Fibroblast of lung (primary cell): ENCODE measurements around the gene CHN1. TPM values are rescaled to one million over a fixed set of nuclear protein-coding genes. Genes with fewer than 3 reads are reported as not detected.

Experiments used
- DNase-seq, 2 donors: peaks; one replicate each; pipeline versions ENCODE4 v3.0.0 to v3.0.0-alpha.2; 2010; ENCODE audit warnings: low read depth in 2 of 2
- H2AFZ ChIP-seq: 2 replicates; pipeline ENCODE4 v1.5.1; 2012; ENCODE audit warnings: low read length, control low read depth, inconsistent platforms
- H3K27ac ChIP-seq: 2 replicates; pipeline ENCODE4 v1.5.1; 2011; ENCODE audit warnings: low read length, control low read depth; ENCODE audit not compliant: insufficient read depth
- H3K27me3 ChIP-seq: 2 replicates; pipeline ENCODE4 v1.5.1; 2011; ENCODE audit warnings: mild to moderate bottlenecking, low read length; ENCODE audit not compliant: control insufficient read depth, insufficient read depth
- H3K36me3 ChIP-seq: 2 replicates; pipeline ENCODE4 v1.5.1; 2011; ENCODE audit warnings: low read length; ENCODE audit not compliant: control insufficient read depth, insufficient read depth
- H3K4me1 ChIP-seq: 2 replicates; pipeline ENCODE4 v1.5.1; 2011; ENCODE audit warnings: low read length; ENCODE audit not compliant: control insufficient read depth, insufficient read depth; ENCODE audit errors: extremely low read depth
- H3K4me2 ChIP-seq: 2 replicates; pipeline ENCODE4 v1.5.1; 2011; ENCODE audit warnings: low read length, control low read depth; ENCODE audit not compliant: insufficient read depth; ENCODE audit errors: extremely low read depth
- H3K4me3 ChIP-seq, 4 experiments: fragments of 200-600 bp in 1 of 4; sonication (generic) in 1 of 4; replicated peaks in 1 of 4; 2 replicates each; pipeline ENCODE4 v1.5.1; 2011 to 2016; ENCODE audit warnings: low read length in 4 of 4, low read depth in 3 of 4, mild to moderate bottlenecking in 3 of 4, control low read depth in 2 of 4, inconsistent platforms in 1 of 4, mixed read lengths in 1 of 4; ENCODE audit not compliant: insufficient read depth in 1 of 4; ENCODE audit errors: control extremely low read depth in 1 of 4
- H3K79me2 ChIP-seq: 2 replicates; pipeline ENCODE4 v1.5.1; 2012; ENCODE audit warnings: mild to moderate bottlenecking, low read length, inconsistent platforms; ENCODE audit not compliant: control insufficient read depth, insufficient read depth
- H3K9ac ChIP-seq: 2 replicates; pipeline ENCODE4 v1.5.1; 2011; ENCODE audit warnings: mild to moderate bottlenecking, low read length, control low read depth; ENCODE audit not compliant: insufficient read depth
- H3K9me3 ChIP-seq: 2 replicates; pipeline ENCODE4 v1.5.1; 2012; ENCODE audit warnings: low read depth, low read length; ENCODE audit not compliant: control insufficient read depth, insufficient read depth
- H4K20me1 ChIP-seq: 2 replicates; pipeline ENCODE4 v1.5.1; 2011; ENCODE audit warnings: low read length; ENCODE audit not compliant: control insufficient read depth, insufficient read depth; ENCODE audit errors: extremely low read depth
- CTCF ChIP-seq, 2 donors: IDR thresholded peaks in 1 of 2; conservative IDR thresholded peaks in 1 of 2; 1 replicate in 1 of 2; 2 replicates in 1 of 2; pipeline ENCODE4 v1.5.1; 2011 to 2012; ENCODE audit warnings: low read length in 2 of 2, control low read depth in 1 of 2, inconsistent platforms in 1 of 2, low read depth in 1 of 2, mild to moderate bottlenecking in 1 of 2
- EZH2 ChIP-seq: IDR thresholded peaks from 2 replicates; pipeline ENCODE4 v1.5.1; 2012; ENCODE audit warnings: low read length, control low read depth, mild to moderate bottlenecking; ENCODE audit errors: missing control alignments
- polyA plus RNA-seq, 2 donors: library from polyadenylated mRNA; depleted of rRNA in 1 of 2; stranded (reverse) in 1 of 2; unstranded in 1 of 2; fragments of >200 nt; gene quantifications; 2 replicates each; pipeline ENCODE4 v1.2.1, GENCODE V29; 2011 to 2012; ENCODE audit warnings: missing spikeins in 1 of 2
- total RNA-seq: library from RNA; depleted of rRNA; stranded (reverse); fragments of >200 nt; gene quantifications from 2 replicates; pipeline ENCODE4 v1.2.1, GENCODE V29; 2014

Gene CHN1
- total and polyA plus RNA-seq, 2 donors (not counting 1 experiment from before 2014, with no cell fraction given), result 203 to 904 TPM

DNA sequence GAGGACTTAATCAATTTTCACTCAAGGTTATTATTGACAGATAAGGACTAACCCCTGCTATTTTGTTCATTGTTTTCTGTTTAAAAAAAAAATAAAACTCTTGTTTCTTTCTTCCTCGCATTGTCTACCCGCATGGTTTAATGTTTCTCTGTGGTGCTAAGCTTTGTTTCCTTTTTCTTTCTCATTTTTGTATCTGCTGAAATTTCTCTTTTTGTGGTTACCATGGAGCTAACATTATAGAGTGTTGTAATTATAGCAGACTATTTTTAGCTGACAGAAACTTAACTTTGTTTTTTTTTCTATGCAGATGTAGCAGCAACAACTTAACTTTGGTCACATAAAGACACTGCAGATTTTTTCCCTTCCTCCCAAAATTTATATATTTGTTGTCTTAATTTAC is 43.1 kb upstream of the CHN1 start:
- no peaks in the 10 kb centered on the region for H3K36me3 ChIP-seq
- TF ChIP-seq EZH2, result no peak
- TF ChIP-seq CTCF (conservative IDR thresholded peaks at IDR 0.05 in 1 of 2, IDR thresholded peaks at IDR 0.05 in 1 of 2; ENCODE audit: low read depth in 1 of 2, low read length in 2 of 2), result no peak
- no peak overlapping the region for H2AFZ ChIP-seq
- no peaks in the 10 kb centered on the region for H3K27me3 ChIP-seq
- H3K4me2 ChIP-seq, result no peak overlapping the region
- H4K20me1 ChIP-seq, result no peaks in the 10 kb centered on the region
- H3K9ac ChIP-seq, result no peak overlapping the region
- no peaks in the 10 kb centered on the region for H3K79me2 ChIP-seq
- no peaks in the 10 kb centered on the region for H3K4me1 ChIP-seq
- no peak for DNase-seq
- no peak overlapping the region for H3K27ac ChIP-seq
- H3K4me3 ChIP-seq, result no peak overlapping the region
- no peaks in the 10 kb centered on the region for H3K9me3 ChIP-seq

- no peak overlapping the region for H3K27ac ChIP-seq
- no peaks in the 10 kb centered on the region for H3K36me3 ChIP-seq
- no peak overlapping the region for H3K4me2 ChIP-seq
- no peak overlapping the region for H2AFZ ChIP-seq
- no peak for DNase-seq
- no peak overlapping the region for H3K4me3 ChIP-seq
- no peaks in the 10 kb centered on the region for H4K20me1 ChIP-seq
- no peak overlapping the region for H3K9ac ChIP-seq
- TF ChIP-seq EZH2 (no peak), CTCF (conservative IDR thresholded peaks at IDR 0.05 in 1 of 2, IDR thresholded peaks at IDR 0.05 in 1 of 2; ENCODE audit: low read depth in 1 of 2, low read length in 2 of 2) (no peak)
- H3K27me3 ChIP-seq, result no peaks in the 10 kb centered on the region
- H3K4me1 ChIP-seq, result no peaks in the 10 kb centered on the region
- no peaks in the 10 kb centered on the region for H3K79me2 ChIP-seq
- H3K9me3 ChIP-seq, result no peaks in the 10 kb centered on the region
These were observed 34.3 kb upstream of the CHN1 start for GRCh38 chr2:175039490-175039889.

- H3K27me3 ChIP-seq, result no peaks in the 10 kb centered on the region
- H3K27ac ChIP-seq, result no peak overlapping the region
- no peaks in the 10 kb centered on the region for H3K36me3 ChIP-seq
- H3K4me2 ChIP-seq, result no peak overlapping the region
- no peak overlapping the region for H3K4me3 ChIP-seq
- DNase-seq, result no peak
- no peaks in the 10 kb centered on the region for H3K4me1 ChIP-seq
- H2AFZ ChIP-seq, result no peak overlapping the region
- TF ChIP-seq EZH2, result no peak
- no peak for TF ChIP-seq CTCF (conservative IDR thresholded peaks at IDR 0.05 in 1 of 2, IDR thresholded peaks at IDR 0.05 in 1 of 2; ENCODE audit: low read depth in 1 of 2, low read length in 2 of 2)
- H4K20me1 ChIP-seq, result no peaks in the 10 kb centered on the region
- H3K9me3 ChIP-seq, result no peaks in the 10 kb centered on the region
- H3K9ac ChIP-seq, result no peak overlapping the region
- no peaks in the 10 kb centered on the region for H3K79me2 ChIP-seq
These were observed 33.9 kb upstream of the CHN1 start for GRCh38 chr2:175039031-175039430.
